Ovary (tissue), 9 donors: ENCODE results near the gene GLB1L. TPM values are rescaled to one million over a fixed set of nuclear protein-coding genes. Genes with fewer than 3 reads are reported as not detected.
A peak's percentile ranks its signal among the peaks of the same experiment; 100 is the strongest.

Source experiments
- DNase-seq, 5 donors: peaks; one replicate each; pipeline ENCODE4 v3.0.0-alpha.2; 2019 to 2020
- H3K27ac ChIP-seq, 2 donors: fragments of 200-600 bp; one replicate each; pipeline versions ENCODE4 v1.5.1 to v1.8.0; 2019 to 2022
- H3K27me3 ChIP-seq: fragments of 200-600 bp; one replicate; pipeline ENCODE4 v1.8.0; 2022
- H3K36me3 ChIP-seq: fragments of 200-600 bp; sonication (generic); one replicate; pipeline ENCODE4 v1.5.1; 2019
- H3K4me1 ChIP-seq: one replicate; pipeline ENCODE4 v1.8.1; 2013; ENCODE audit warnings: mild to moderate bottlenecking, moderate library complexity; ENCODE audit not compliant: insufficient read depth
- H3K4me3 ChIP-seq: fragments of 200-600 bp; sonication (generic); one replicate; pipeline ENCODE4 v1.5.1; 2017
- H3K9me3 ChIP-seq, 2 donors: fragments of 200-600 bp in 1 of 2; sonication (generic) in 1 of 2; one replicate each; pipeline versions ENCODE4 v1.5.1 to v1.8.1; 2013 to 2019; ENCODE audit warnings: mild to moderate bottlenecking in 1 of 2, moderate library complexity in 1 of 2
- CTCF ChIP-seq, 3 donors: fragments of 450-650 bp in 2 of 3; fragments of 200-600 bp in 1 of 3; IDR thresholded peaks; one replicate each; pipeline versions ENCODE4 v1.5.1 to v1.8.0; 2016 to 2022; ENCODE audit warnings: antibody characterized with exemption in 3 of 3, mild to moderate bottlenecking in 1 of 3
- EP300 ChIP-seq: sonication (generic); formaldehyde crosslinking; IDR thresholded peaks from one replicate; pipeline ENCODE4 v1.6.1; 2017; ENCODE audit warnings: antibody characterized with exemption
- POLR2A ChIP-seq: fragments of 450-650 bp; IDR thresholded peaks from one replicate; pipeline ENCODE4 v1.6.1; 2017; ENCODE audit warnings: antibody characterized with exemption, mild to moderate bottlenecking, moderate library complexity
- WGBS, 3 donors: extraction: QIAGEN DNeasy Blood & Tissue Kit in 1 of 3; methylation state at CpG; one replicate each; pipeline versions ENCODE4 v1.1.5 to v1.1.7; 2013 to 2017; 5-methylcytosine and 5-hydroxymethylcytosine counted together
- intact Hi-C, 4 donors: fragments of 100-400 bp; cut with DNase I; formaldehyde crosslinking; loops; one replicate each; pipeline versions ENCODE4 v1.11.0 to v1.15.1; 2022 to 2023
- polyA plus RNA-seq, 2 donors: library from polyadenylated mRNA; stranded (reverse); fragments of 200-250 nt in 1 of 2; fragments of 350-450 nt in 1 of 2; fragmentation: Illumina TruSeq in 1 of 2; extraction: RNeasy Lipid Tissue Mini Kit (QIAGEN cat#74804) in 1 of 2; gene quantifications; one replicate each; pipeline ENCODE4 v1.2.3, GENCODE V29; 2013 to 2014
- total RNA-seq, 7 donors: library from RNA; depleted of rRNA in 2 of 7; stranded (reverse); fragments of >200 nt in 2 of 7; fragmentation: NEBNext Ultra II Directional in 3 of 7; extraction: Animal tissue kit (Norgen Biotek cat#: 25700) in 3 of 7; gene quantifications; one replicate each; pipeline versions ENCODE4 v1.1.0 to v1.2.4, GENCODE V29; 2016 to 2023
- donor health status: DM: no; HTN: no; CAD: no; lungs with moderate emphysema.
- donor health status: DM: no; HTN: no; CAD: no.
- donor health status: Bipolar disorder and iron deficiency.
- donor health status: DM: yes; HTN: yes; CAD: no.
- donor health status: DM: no; HTN: no; CAD: no.
- donor health status: DM: yes; HTN: yes; CAD: no.

GLB1L gene
- total and polyA plus RNA-seq, 9 donors = 5.7 to 20.3 (median 13.9) TPM

- Histone ChIP-seq H3K27me3 (no peaks in the 10 kb centered on the region), H3K4me3 (no peak overlapping the region), H3K27ac (no peak overlapping the region), H3K36me3 (no peaks in the 10 kb centered on the region), H3K9me3 (no peaks in the 10 kb centered on the region), H3K4me1 (peaks cover 2% of the 10 kb centered on the region)
- no peak for DNase-seq
- intact Hi-C loops = no loop called here
- TF ChIP-seq EP300 (no peak), POLR2A (no peak), CTCF (IDR thresholded peaks at IDR 0.05) (no peak)
- 88 to 92% (median 88%) methylated on average over 16 of the region's 16 CpGs for WGBS, 3 donors
These were observed 23.2 kb downstream of the GLB1L start for GRCh38 chr2:219221957-219222518.

- no peaks in the 10 kb centered on the region for H3K9me3 ChIP-seq
- peaks cover 2% of the 10 kb centered on the region for H3K4me1 ChIP-seq
- H3K4me3 ChIP-seq = no peak overlapping the region
- no peak overlapping the region for H3K27ac ChIP-seq
- 85 to 90% (median 86%) methylated on average over 19 of the region's 19 CpGs for WGBS, 3 donors
- no peaks in the 10 kb centered on the region for H3K36me3 ChIP-seq
- no peaks in the 10 kb centered on the region for H3K27me3 ChIP-seq
- TF ChIP-seq EP300 (no peak), POLR2A (no peak), CTCF (IDR thresholded peaks at IDR 0.05) (no peak)
- peak in 3 of 5 donors; percentile 42 to 58 (median 51) for DNase-seq
- intact Hi-C loops = no loop called here
These were observed 24.4 kb downstream of the GLB1L start for GRCh38 chr2:219220652-219221402.

GRCh38 chr2:219219784-219220532, 25.3 kb downstream of the GLB1L start:
- TF ChIP-seq POLR2A (no peak), CTCF (IDR thresholded peaks at IDR 0.05) (no peak), EP300 (no peak)
- no peaks in the 10 kb centered on the region for H3K27me3 ChIP-seq
- DNase-seq = peak in 3 of 5 donors; percentile 45 to 50 (median 48)
- peaks cover 2% of the 10 kb centered on the region for H3K4me1 ChIP-seq
- intact Hi-C loops = loop anchor here in 2 of 4 donors (5.0 kb wide), 2 partner anchors 38 to 43 kb away; partner anchors contain the start of genes CNPPD1 (in 1 of the 2) and RETREG2 (in 1 of the 2)
- 80 to 88% (median 86%) methylated on average over 18 of the region's 18 CpGs for WGBS, 3 donors
- H3K9me3 ChIP-seq = no peaks in the 10 kb centered on the region
- H3K4me3 ChIP-seq = no peak overlapping the region
- peak overlapping the region in 1 of 2 donors; percentile 88 for H3K27ac ChIP-seq
- H3K36me3 ChIP-seq = no peaks in the 10 kb centered on the region
